Measurements from ENCODE around the gene PLA2G3.
"Not testable (repeated sequence)": the region's sequence is repeated elsewhere in the genome, so short reads cannot be mapped to it uniquely, and the experiment has no call there.

Gene PLA2G3

GRCh38 chr22:31120230-31120629 lies 20.1 kb downstream of the PLA2G3 start:
- no peak overlapping the region for H3K4me3 ChIP-seq (ENCODE audit: low read depth, low read length)
- TF ChIP-seq CTCF (IDR thresholded peaks at IDR 0.05; ENCODE audit: low read depth, low read length) = no peak

- no peak for TF ChIP-seq CTCF (IDR thresholded peaks at IDR 0.05; ENCODE audit: low read depth, low read length)
- no peak overlapping the region for H3K4me3 ChIP-seq (ENCODE audit: low read depth, low read length)
These were observed 21.1 kb downstream of the PLA2G3 start for GRCh38 chr22:31119026-31119717.

GRCh38 chr22:31118046-31118820 lies 22.1 kb downstream of the PLA2G3 start:
- TF ChIP-seq CTCF (IDR thresholded peaks at IDR 0.05; ENCODE audit: low read depth, low read length) = no peak
- no peak overlapping the region for H3K4me3 ChIP-seq (ENCODE audit: low read depth, low read length)

GRCh38 chr22:31112547-31113091 lies 27.7 kb downstream of the PLA2G3 start:
- not testable (repeated sequence) for H3K4me3 ChIP-seq (ENCODE audit: low read depth, low read length)

- peak overlapping the region; percentile 46 for H3K4me3 ChIP-seq (ENCODE audit: low read depth, low read length)
- no peak for TF ChIP-seq CTCF (IDR thresholded peaks at IDR 0.05; ENCODE audit: low read depth, low read length)
These were observed 32.5 kb downstream of the PLA2G3 start for GRCh38 chr22:31107894-31108218.

GRCh38 chr22:31107178-31107893 lies 33.0 kb downstream of the PLA2G3 start, which contains the start of gene SELENOM:
SELENOM (minus strand) TSS chr22:31107568; CDS start chr22:31107505, 63 bp downstream.
- peak; percentile 92 for TF ChIP-seq CTCF (IDR thresholded peaks at IDR 0.05; ENCODE audit: low read depth, low read length)
- H3K4me3 ChIP-seq (ENCODE audit: low read depth, low read length) = peak within 1 kb of the TSS; percentile 89

- no peak for TF ChIP-seq CTCF (IDR thresholded peaks at IDR 0.05; ENCODE audit: low read depth, low read length)
- H3K4me3 ChIP-seq (ENCODE audit: low read depth, low read length) = peak overlapping the region; percentile 89
These were observed 33.6 kb downstream of the PLA2G3 start for GRCh38 chr22:31106731-31107177.

Data from WI38 (cell line).